Motor neuron (in vitro differentiated cells): ENCODE data around the gene SASH1. TPM values are rescaled to one million over a fixed set of nuclear protein-coding genes. Genes with fewer than 3 reads are reported as not detected.

Experiments used
- ATAC-seq, 8 experiments: fragments of 200-7000 bp; cut with Tn5 transposase; replicated peaks in 6 of 8; 2 replicates each; pipeline ENCODE4 v1.8.0; 2021; ENCODE audit warnings: mild to moderate bottlenecking in 8 of 8, moderate library complexity in 8 of 8
- H3K27ac ChIP-seq, 2 donors: fragments of 250-450 bp; sonication (Bioruptor Pico); 2 replicates each; pipeline ENCODE4 v1.9.0; 2021; ENCODE audit warnings: antibody characterized with exemption in 2 of 2, mild to moderate bottlenecking in 2 of 2, moderate library complexity in 1 of 2
- H3K4me1 ChIP-seq, 2 donors: fragments of 250-450 bp; sonication (Bioruptor Pico); replicated peaks in 1 of 2; 2 replicates each; pipeline ENCODE4 v1.6.1; 2021; ENCODE audit warnings: antibody characterized with exemption in 2 of 2, mild to moderate bottlenecking in 2 of 2, moderate library complexity in 1 of 2
- H3K4me3 ChIP-seq, 5 donors: fragments of 250-450 bp; sonication (Bioruptor Pico); 2 replicates each; pipeline ENCODE4 v1.9.0; 2021; ENCODE audit warnings: antibody characterized with exemption in 5 of 5, mild to moderate bottlenecking in 5 of 5, moderate library complexity in 4 of 5
- WGBS, 10 experiments: fragments of 450-650 bp; shearing (Covaris generic); methylation state at CpG; one replicate each; pipeline ENCODE4 v1.0.0; 2022; 5-methylcytosine and 5-hydroxymethylcytosine counted together
- in situ Hi-C, 9 experiments: fragments of 400-800 bp; cut with MboI; loops; one replicate each; pipeline ENCODE4 v1.15.0; 2021; ENCODE audit warnings: low sequenced_read_pairs in 9 of 9, low pct_unique_long_range_greater_than_20kb in 2 of 9; ENCODE audit not compliant: unreplicated experiment in 9 of 9
- total RNA-seq, 8 experiments: library from RNA; unstranded; fragments of 300-600 nt; gene quantifications; 2 replicates each; pipeline versions ENCODE4 v1.2.3 to v1.2.4, GENCODE V29; 2022

The SASH1 gene
- total RNA-seq, 8 experiments from 2014 or later = 7.8 to 139 (median 18.4) TPM

DNA sequence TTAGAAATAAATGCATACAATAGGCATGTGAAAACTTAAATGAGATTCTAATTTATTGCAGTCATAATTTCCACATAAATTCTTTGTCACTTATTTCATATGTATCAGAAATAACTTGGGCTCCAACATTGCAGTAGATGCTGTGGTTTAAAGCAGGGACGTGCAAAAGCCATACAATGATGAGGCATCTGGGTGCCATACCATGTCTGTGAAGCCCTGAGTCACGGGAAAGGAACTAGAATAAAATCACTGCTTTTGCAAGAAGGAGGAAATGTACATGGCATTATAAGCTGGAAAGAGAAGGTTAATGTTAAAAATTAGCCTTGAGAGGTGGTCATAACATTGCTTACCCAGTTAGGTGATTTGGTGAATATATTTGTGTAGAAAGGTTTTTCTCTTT is 180.4 kb downstream of the SASH1 start:
- Histone ChIP-seq H3K4me3 (no peak overlapping the region), H3K4me1 (peaks cover 8 to 21% of the 10 kb centered on the region in 2 donors), H3K27ac (no peak overlapping the region)
- peak in 3 of 8 experiments; percentile 10 to 40 (median 12) for ATAC-seq
- WGBS, 10 experiments = 0 to 100% (median 92%) methylated on average over 1 to 2 of the region's 2 CpGs; no CpG with 5 or more reads in 1 of the 10 experiments
- in situ Hi-C loops = no loop called here

GRCh38 chr6:148523551-148523950 is 180.9 kb downstream of the SASH1 start:
- H3K27ac ChIP-seq = no peak overlapping the region
- in situ Hi-C loops = no loop called here
- WGBS, 10 experiments = 0 to 100% (median 69%) methylated on average over 1 to 4 of the region's 4 CpGs
- peak in 4 of 8 experiments; percentile 11 to 52 (median 30) for ATAC-seq
- H3K4me3 ChIP-seq = no peak overlapping the region
- peaks cover 8 to 21% of the 10 kb centered on the region in 2 donors for H3K4me1 ChIP-seq

- H3K27ac ChIP-seq = no peak overlapping the region
- ATAC-seq = peak in 2 of 8 experiments; percentile 4 to 6
- in situ Hi-C loops = no loop called here
- H3K4me1 ChIP-seq = peaks cover 8 to 21% of the 10 kb centered on the region in 2 donors
- WGBS, 10 experiments = 33 to 100% (median 67%) methylated on average over 1 to 7 of the region's 7 CpGs
- H3K4me3 ChIP-seq = no peak overlapping the region
Observed at GRCh38 chr6:148524471-148524882, 181.8 kb downstream of the SASH1 start.

DNA sequence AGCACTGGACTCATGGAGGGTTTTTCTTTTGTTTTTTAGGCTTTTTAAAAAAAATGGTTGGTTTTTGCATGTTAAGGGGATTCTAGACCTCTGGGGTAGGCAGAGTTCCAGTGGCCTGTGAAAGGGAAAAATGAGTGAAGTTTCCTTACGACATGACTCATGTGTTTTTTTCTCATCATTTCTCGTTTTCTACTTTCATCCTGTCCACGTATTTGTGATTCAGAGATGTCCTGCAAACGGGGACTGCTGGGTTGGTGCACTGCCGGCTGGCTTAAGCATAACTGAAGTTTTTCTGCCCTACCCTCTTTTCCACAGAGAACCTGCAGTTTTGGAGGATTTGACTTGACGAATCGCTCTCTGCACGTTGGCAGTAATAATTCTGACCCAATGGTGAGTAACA is 182.3 kb downstream of the SASH1 start:
- Histone ChIP-seq H3K4me1 (peaks cover 8 to 21% of the 10 kb centered on the region in 2 donors), H3K27ac (no peak overlapping the region), H3K4me3 (no peak overlapping the region)
- 7 to 98% (median 86%) methylated on average over 3 to 8 of the region's 8 CpGs; no CpG with 5 or more reads in 1 of the 10 experiments for WGBS, 10 experiments
- in situ Hi-C loops = no loop called here
- peak in 2 of 8 experiments; percentile 35 to 41 for ATAC-seq

DNA sequence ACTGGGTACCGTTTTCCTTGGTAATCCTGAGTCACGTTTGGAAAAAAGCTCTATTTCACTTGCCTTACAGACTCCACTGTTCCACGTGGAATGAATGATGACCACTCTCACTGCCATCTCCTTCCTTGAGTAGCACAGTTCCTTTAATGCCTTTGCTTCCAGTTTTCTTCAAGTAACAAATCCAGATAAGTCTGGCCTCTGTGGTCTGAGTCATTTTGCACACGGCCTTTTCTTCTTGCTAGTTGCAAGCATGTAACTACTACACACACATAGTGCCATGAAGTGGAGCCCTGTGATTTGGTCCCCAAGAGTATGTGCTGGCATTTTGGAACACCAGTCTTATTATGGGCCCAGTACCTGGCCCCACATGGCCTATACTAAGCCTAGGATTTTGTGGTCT is 182.8 kb downstream of the SASH1 start:
- 11 to 100% (median 70%) methylated on average over 1 to 4 of the region's 4 CpGs; no CpG with 5 or more reads in 1 of the 10 experiments for WGBS, 10 experiments
- peaks cover 11 to 23% of the 10 kb centered on the region in 2 donors for H3K4me1 ChIP-seq
- no peak overlapping the region for H3K27ac ChIP-seq
- peak in 7 of 8 experiments; percentile 14 to 73 (median 54) for ATAC-seq
- in situ Hi-C loops = no loop called here
- H3K4me3 ChIP-seq = no peak overlapping the region

- peaks cover 8 to 23% of the 10 kb centered on the region in 2 donors for H3K4me1 ChIP-seq
- no peak for ATAC-seq
- 87 to 100% (median 100%) methylated on average over 1 to 6 of the region's 7 CpGs; no CpG with 5 or more reads in 1 of the 10 experiments for WGBS, 10 experiments
- H3K27ac ChIP-seq = no peak overlapping the region
- in situ Hi-C loops = no loop called here
- H3K4me3 ChIP-seq = no peak overlapping the region
Observed at GRCh38 chr6:148526145-148526544, 183.5 kb downstream of the SASH1 start.

DNA sequence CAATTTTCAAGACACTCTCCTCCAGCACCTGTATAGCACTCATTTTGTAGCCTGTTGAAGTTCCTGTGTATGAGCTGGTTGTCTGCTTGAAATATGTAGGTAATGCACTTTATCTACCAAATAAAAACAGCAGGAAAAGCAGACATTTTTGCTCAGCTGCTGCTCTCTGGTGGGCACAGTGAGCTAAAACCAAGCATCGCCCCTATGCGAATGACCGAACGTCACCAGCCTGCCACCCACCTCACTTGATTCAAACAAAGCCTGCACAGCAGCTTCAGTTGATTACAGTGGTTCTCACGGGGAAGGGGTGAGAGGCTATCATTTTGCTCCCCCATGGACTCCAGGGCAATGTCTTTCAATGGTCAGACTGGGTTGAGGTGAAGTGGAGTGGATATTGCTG is 185.7 kb downstream of the SASH1 start:
- peaks cover 3 to 13% of the 10 kb centered on the region in 2 donors for H3K4me1 ChIP-seq
- WGBS, 10 experiments = 65 to 93% (median 69%) methylated on average over 1 to 4 of the region's 5 CpGs; no CpG with 5 or more reads in 6 of the 10 experiments
- no peak overlapping the region for H3K27ac ChIP-seq
- in situ Hi-C loops = no loop called here
- no peak for ATAC-seq
- no peak overlapping the region for H3K4me3 ChIP-seq

DNA sequence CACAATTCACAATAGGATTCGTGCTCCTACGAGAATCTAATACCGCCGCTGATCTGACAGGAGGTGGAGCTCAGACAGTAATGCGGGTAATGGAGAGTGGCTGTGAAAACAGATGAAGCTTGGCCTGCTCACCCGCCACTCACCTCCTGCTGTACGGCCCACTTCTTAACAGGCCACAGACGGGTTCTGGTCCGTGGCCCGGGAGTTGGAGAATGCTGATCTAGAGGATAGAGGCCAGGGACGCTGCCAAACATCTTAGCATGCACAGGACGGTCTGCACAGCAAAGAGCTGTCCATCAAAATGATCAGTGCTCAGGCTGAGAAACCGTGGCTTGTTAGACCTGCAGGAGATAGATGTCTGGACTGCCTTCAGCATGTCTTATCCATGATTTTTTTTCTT is 186.4 kb downstream of the SASH1 start:
- H3K4me1 ChIP-seq = peaks cover 3 to 11% of the 10 kb centered on the region in 2 donors
- WGBS, 10 experiments = 40 to 100% (median 67%) methylated on average over 1 to 5 of the region's 13 CpGs; no CpG with 5 or more reads in 2 of the 10 experiments
- in situ Hi-C loops = no loop called here
- H3K4me3 ChIP-seq = no peak overlapping the region
- H3K27ac ChIP-seq = no peak overlapping the region
- ATAC-seq = no peak

GRCh38 chr6:148530394-148530953 is 187.8 kb downstream of the SASH1 start:
- in situ Hi-C loops = no loop called here
- Histone ChIP-seq H3K4me3 (peak overlapping the region in 1 of 5 donors; percentile 12), H3K27ac (peak overlapping the region; percentile 9 to 19), H3K4me1 (peaks cover 3 to 24% of the 10 kb centered on the region in 2 donors)
- peak; percentile 72 to 88 (median 76) for ATAC-seq
- 0 to 61% (median 17%) methylated on average over 1 to 8 of the region's 8 CpGs for WGBS, 10 experiments

- peak overlapping the region in 1 of 2 donors; percentile 18 for H3K27ac ChIP-seq
- WGBS, 10 experiments = 60 to 100% (median 94%) methylated on average over 3 to 4 of the region's 4 CpGs
- in situ Hi-C loops = no loop called here
- ATAC-seq = peak in 3 of 8 experiments; percentile 4 to 13 (median 7)
- H3K4me3 ChIP-seq = no peak overlapping the region
- peaks cover 3 to 29% of the 10 kb centered on the region in 2 donors for H3K4me1 ChIP-seq
Observed at GRCh38 chr6:148530976-148531375, 188.3 kb downstream of the SASH1 start.

GRCh38 chr6:148532698-148533097 is 190.1 kb downstream of the SASH1 start:
- no peak overlapping the region for H3K27ac ChIP-seq
- 86 to 100% (median 100%) methylated on average over 1 to 12 of the region's 13 CpGs; no CpG with 5 or more reads in 4 of the 10 experiments for WGBS, 10 experiments
- in situ Hi-C loops = no loop called here
- ATAC-seq = no peak
- peaks cover 3 to 31% of the 10 kb centered on the region in 2 donors for H3K4me1 ChIP-seq
- no peak overlapping the region for H3K4me3 ChIP-seq

GRCh38 chr6:148533309-148534107 is 190.9 kb downstream of the SASH1 start:
- in situ Hi-C loops = no loop called here
- H3K4me3 ChIP-seq = no peak overlapping the region
- H3K4me1 ChIP-seq = peaks cover 11 to 38% of the 10 kb centered on the region in 2 donors
- WGBS, 10 experiments = 83 to 100% (median 96%) methylated on average over 1 to 14 of the region's 24 CpGs; no CpG with 5 or more reads in 4 of the 10 experiments
- no peak for ATAC-seq
- no peak overlapping the region for H3K27ac ChIP-seq

DNA sequence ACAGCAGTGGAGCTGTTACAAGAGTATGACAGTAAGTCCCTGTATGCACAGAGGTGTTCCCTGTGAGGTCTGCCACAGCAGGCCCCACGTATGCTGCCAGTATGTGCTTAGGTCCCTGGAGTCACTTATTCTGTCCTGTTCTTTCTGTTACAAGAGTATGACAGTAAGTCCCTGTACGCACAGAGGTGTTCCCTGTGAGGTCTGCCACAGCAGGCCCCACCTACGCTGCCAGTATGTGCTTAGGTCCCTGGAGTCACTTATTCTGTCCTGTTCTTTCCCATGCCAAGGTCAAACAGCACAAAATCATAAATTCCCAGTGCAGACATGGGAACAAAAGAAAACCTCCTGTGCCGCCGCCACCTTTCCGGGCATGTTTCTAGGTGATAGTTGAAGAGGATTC is 192.2 kb downstream of the SASH1 start:
- H3K4me3 ChIP-seq = no peak overlapping the region
- no peak overlapping the region for H3K27ac ChIP-seq
- WGBS, 10 experiments = 67 to 100% (median 90%) methylated on average over 1 to 5 of the region's 6 CpGs; no CpG with 5 or more reads in 4 of the 10 experiments
- no peak for ATAC-seq
- peaks cover 12 to 46% of the 10 kb centered on the region in 2 donors for H3K4me1 ChIP-seq
- in situ Hi-C loops = no loop called here
